VCaP (cell line): ENCODE measurements around the gene TDRD6.
A peak's percentile ranks its signal among the peaks of the same experiment; 100 is the strongest.
"Not testable (repeated sequence)": the region's sequence is repeated elsewhere in the genome, so short reads cannot be mapped to it uniquely, and the experiment has no call there.

ENCODE experiments used
- H3K27ac ChIP-seq: fragments of 450-650 bp; 2 replicates; pipeline ENCODE4 v1.5.1; 2017
- TF ChIP-seq, protein P1 (sequence below): fragments of 450-650 bp; conservative IDR thresholded peaks from 2 replicates; pipeline ENCODE4 v1.5.1; 2017; ENCODE audit warnings: mild to moderate bottlenecking, moderate library complexity

The TDRD6 gene

DNA sequence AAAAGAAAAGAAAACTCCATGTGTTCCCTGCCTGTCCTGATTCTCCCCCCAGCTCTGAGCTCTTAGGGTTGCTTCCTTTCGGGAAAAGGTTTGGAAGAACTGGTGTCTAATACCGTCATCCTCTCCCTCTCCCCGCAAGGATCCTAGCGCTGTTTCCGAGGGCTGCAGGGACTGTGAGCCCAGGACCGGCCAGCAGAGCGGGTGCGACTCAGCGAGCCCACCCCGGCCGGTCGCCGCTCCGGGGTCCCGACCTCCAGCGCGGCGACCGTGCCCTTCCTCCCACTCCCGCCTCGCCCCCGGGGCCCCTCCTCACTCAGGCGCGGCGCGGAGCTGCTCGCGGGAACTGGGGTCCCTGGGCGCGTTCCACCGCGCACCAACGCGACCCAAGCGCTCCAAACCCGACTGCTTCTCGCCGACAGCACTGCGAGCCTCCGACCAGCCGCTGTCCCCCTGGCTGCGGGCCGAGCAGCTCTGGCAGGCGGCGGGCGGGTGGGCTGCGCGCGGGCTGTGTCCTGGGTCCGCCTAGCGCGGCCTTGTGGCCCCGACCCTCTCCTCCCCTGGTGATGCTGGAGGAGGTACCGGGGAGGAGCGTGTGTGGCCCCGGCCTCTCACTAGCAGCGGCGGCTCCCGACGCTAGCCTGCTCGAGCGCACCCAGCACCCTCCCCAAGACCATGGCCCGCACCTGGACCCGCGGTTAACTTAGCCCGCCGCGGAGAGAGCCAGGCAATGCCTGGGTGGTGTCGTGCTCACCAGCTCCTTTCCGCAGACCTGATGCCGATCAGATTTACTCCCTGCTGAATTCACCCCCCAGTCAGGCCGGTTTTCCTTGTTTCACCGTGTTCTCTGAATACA, 47.4 kb downstream of the TDRD6 start, which contains the start of gene PLA2G7:
TSS of gene PLA2G7 (minus strand) at position 509 of the 853 bp plus-strand sequence. CDS start 12,484 bp downstream, outside the sequence.
- H3K27ac ChIP-seq = peak within 1 kb of the TSS; percentile 90
- TF ChIP-seq, protein P1, sequence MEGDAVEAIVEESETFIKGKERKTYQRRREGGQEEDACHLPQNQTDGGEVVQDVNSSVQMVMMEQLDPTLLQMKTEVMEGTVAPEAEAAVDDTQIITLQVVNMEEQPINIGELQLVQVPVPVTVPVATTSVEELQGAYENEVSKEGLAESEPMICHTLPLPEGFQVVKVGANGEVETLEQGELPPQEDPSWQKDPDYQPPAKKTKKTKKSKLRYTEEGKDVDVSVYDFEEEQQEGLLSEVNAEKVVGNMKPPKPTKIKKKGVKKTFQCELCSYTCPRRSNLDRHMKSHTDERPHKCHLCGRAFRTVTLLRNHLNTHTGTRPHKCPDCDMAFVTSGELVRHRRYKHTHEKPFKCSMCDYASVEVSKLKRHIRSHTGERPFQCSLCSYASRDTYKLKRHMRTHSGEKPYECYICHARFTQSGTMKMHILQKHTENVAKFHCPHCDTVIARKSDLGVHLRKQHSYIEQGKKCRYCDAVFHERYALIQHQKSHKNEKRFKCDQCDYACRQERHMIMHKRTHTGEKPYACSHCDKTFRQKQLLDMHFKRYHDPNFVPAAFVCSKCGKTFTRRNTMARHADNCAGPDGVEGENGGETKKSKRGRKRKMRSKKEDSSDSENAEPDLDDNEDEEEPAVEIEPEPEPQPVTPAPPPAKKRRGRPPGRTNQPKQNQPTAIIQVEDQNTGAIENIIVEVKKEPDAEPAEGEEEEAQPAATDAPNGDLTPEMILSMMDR = 0 out of 2 replicates have a peak, but pooled peaks have one; percentile 9

GRCh38 chr6:46735720-46736031, 48.0 kb downstream of the TDRD6 start:
- H3K27ac ChIP-seq = peak overlapping the region; percentile 90
- TF ChIP-seq, protein P1 = no peak

GRCh38 chr6:46736906-46737305, 49.2 kb downstream of the TDRD6 start:
- TF ChIP-seq, protein P1 = no peak

GRCh38 chr6:46741482-46741881, 53.8 kb downstream of the TDRD6 start:
- no peak overlapping the region for H3K27ac ChIP-seq
- TF ChIP-seq, protein P1 = no peak

More at GRCh38 chr6:46736906-46737305, 49.2 kb downstream of the TDRD6 start:
- H3K27ac ChIP-seq = 0 out of 2 replicates have a peak overlapping the region, but pooled peaks have one; percentile 90

DNA sequence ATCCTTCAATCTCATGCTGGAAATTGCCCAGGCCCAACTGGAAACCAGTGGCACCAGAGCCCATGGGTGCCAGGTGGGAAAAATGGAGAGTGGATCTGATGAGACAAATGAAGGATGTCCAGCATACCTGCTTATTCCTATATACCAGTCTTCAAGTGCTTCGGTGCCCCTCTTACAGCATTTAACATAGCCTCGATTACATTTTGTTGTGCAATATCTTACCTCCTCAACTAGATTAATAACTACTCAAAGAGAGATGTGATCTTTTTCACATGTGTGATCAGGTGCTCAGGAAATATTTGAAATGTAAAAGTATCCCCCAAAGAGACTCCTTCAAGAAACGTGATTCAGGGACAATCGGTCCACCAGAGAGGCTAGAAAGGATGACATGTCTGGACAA, 54.2 kb downstream of the TDRD6 start:
- H3K27ac ChIP-seq = no peak overlapping the region
- TF ChIP-seq, protein P1 = no peak

DNA sequence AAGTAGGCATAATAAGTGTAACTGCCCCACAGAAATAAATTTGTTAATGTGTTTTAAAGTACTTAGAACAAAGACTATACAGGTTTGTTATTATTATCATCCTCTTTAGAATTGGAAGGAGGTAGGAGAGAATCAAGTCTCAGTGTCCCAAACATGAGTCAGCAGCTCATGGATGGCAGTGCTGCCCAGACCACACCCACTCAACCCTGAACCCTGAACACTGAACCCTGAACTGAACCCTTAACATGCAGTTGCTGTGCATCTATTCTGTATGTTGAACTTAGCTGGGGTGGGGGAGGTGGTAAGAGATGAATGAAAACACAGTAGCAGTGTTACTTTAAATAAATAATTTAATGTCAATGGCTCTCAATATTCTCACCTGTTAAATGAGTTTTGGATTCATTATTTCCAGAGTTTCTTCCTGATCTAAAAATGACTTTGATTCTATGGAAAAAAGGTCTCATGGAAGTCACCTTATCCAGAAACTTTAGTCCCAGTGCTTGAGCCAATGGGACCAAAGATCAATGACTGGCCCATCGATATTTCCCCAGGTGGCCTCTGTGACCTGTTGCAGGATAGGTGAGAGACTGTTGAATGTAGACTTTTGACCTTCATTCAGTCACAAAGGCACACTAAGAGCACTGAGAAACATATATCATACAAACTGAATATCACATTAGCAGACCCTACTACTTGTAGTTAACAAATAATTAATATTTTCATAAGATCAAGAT, 55.9 kb downstream of the TDRD6 start:
- no peak overlapping the region for H3K27ac ChIP-seq
- TF ChIP-seq, protein P1 = no peak

DNA sequence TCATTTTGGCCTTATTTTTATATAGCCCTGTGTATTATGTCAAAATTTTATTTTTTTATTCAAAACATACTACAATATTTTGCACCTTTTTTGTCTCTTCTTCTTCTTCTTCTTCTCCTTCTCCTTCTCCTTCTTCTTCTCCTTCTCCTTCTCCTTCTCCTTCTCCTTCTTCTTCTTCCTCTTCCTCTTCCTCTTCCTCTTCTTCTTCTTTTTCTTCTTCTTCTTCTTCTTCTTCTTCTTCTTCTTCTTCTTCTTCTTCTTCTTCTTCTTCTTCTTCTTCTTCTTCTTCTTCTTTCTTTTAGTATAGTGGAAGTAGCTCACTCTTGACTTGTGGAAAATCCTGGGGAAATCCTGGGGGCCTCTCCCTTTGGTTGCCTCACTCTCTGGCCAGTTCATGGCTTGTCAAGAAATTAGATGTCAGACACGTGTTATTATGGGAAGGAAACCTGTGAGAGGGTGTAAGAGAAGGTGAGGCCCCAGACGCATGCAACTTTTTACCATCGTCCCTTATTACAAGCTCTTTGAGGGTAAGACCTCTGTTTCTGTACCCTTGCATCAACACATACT, 56.6 kb downstream of the TDRD6 start:
- H3K27ac ChIP-seq = not testable (repeated sequence)
